ENCODE measurements around the gene CPT2. TPM values are rescaled to one million over a fixed set of nuclear protein-coding genes. Genes with fewer than 3 reads are reported as not detected.

Gene CPT2
- total and polyA plus RNA-seq, 9 of the 15 experiments (the other 6 are each of a cell fraction or from before 2014, with no cell fraction given), result 7.6 to 25.1 (median 16.8) TPM

DNA sequence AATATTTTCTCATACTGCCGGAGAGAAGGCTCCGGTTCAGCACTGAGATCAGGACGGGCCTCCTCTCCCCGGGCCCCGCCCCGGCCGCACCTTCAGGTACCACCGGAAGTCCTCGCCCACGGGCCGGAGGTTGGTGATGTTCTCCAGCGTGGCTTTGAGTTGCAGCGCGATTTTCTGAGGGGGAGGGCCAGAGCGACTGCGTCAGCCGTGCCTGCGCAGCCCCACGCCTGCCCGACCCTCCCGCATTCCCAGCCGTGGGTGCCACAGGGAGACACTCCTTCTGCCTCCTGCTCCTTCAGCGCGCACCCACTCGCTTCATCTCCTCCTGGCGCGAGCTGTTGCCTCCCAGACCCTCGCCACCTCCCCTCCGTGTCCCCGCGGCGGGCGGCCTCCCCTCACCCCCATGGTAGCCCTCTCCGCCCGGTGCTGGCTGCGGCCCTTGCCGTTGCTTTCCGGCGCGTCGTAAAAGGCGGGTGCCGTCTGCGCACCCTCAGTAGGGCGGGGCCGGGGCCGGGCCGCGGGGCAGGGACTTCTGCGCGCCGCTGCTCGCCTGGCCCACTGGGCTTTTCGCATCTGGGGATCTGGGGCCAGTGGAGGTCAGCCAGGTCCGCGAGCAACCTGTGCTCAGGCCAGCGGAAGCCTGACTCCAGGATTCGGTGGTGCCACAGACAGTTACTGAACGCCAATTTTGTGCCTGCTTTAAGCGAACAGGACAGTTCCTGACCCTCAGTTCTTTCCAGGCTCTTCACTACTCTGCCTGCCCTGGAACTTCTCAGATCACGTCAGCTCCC, 23.7 kb downstream of the CPT2 start, which contains the start of gene CZIB (continued):
- peak; percentile 96 for TF ChIP-seq EGR1 (conservative IDR thresholded peaks at IDR 0.05)
- TF ChIP-seq ZNF311 (CRISPR knock-in tag; IDR thresholded peaks at IDR 0.05), result no peak
- no peak for TF ChIP-seq ZNF79 (CRISPR knock-in tag; IDR thresholded peaks at IDR 0.05; ENCODE audit: low read depth)
- TF ChIP-seq CBX8 (IDR thresholded peaks at IDR 0.05; ENCODE audit: borderline replicate concordance, extremely low read depth, low read depth, low read length, poor library complexity, severe bottlenecking), result no peak
- TF ChIP-seq SFPQ (IDR thresholded peaks at IDR 0.05; ENCODE audit: low read depth, low read length), result no peak
- TF ChIP-seq, protein P1, sequence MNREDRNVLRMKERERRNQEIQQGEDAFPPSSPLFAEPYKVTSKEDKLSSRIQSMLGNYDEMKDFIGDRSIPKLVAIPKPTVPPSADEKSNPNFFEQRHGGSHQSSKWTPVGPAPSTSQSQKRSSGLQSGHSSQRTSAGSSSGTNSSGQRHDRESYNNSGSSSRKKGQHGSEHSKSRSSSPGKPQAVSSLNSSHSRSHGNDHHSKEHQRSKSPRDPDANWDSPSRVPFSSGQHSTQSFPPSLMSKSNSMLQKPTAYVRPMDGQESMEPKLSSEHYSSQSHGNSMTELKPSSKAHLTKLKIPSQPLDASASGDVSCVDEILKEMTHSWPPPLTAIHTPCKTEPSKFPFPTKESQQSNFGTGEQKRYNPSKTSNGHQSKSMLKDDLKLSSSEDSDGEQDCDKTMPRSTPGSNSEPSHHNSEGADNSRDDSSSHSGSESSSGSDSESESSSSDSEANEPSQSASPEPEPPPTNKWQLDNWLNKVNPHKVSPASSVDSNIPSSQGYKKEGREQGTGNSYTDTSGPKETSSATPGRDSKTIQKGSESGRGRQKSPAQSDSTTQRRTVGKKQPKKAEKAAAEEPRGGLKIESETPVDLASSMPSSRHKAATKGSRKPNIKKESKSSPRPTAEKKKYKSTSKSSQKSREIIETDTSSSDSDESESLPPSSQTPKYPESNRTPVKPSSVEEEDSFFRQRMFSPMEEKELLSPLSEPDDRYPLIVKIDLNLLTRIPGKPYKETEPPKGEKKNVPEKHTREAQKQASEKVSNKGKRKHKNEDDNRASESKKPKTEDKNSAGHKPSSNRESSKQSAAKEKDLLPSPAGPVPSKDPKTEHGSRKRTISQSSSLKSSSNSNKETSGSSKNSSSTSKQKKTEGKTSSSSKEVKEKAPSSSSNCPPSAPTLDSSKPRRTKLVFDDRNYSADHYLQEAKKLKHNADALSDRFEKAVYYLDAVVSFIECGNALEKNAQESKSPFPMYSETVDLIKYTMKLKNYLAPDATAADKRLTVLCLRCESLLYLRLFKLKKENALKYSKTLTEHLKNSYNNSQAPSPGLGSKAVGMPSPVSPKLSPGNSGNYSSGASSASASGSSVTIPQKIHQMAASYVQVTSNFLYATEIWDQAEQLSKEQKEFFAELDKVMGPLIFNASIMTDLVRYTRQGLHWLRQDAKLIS (CRISPR knock-in tag; IDR thresholded peaks at IDR 0.05), result peak; percentile 74
- no peak for TF ChIP-seq CREBBP (IDR thresholded peaks at IDR 0.05; ENCODE audit: low read depth, low read length)
- TF ChIP-seq, protein P2, sequence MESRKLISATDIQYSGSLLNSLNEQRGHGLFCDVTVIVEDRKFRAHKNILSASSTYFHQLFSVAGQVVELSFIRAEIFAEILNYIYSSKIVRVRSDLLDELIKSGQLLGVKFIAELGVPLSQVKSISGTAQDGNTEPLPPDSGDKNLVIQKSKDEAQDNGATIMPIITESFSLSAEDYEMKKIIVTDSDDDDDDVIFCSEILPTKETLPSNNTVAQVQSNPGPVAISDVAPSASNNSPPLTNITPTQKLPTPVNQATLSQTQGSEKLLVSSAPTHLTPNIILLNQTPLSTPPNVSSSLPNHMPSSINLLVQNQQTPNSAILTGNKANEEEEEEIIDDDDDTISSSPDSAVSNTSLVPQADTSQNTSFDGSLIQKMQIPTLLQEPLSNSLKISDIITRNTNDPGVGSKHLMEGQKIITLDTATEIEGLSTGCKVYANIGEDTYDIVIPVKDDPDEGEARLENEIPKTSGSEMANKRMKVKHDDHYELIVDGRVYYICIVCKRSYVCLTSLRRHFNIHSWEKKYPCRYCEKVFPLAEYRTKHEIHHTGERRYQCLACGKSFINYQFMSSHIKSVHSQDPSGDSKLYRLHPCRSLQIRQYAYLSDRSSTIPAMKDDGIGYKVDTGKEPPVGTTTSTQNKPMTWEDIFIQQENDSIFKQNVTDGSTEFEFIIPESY (CRISPR knock-in tag; IDR thresholded peaks at IDR 0.05), result no peak; the same call in 1 of the 2 replicates
- no peak for TF ChIP-seq HDAC8 (tag; IDR thresholded peaks at IDR 0.05)
- no peak for TF ChIP-seq STAG1 (CRISPR knock-in tag; IDR thresholded peaks at IDR 0.05; ENCODE audit: borderline replicate concordance)
- no peak for TF ChIP-seq NR2C1 (IDR thresholded peaks at IDR 0.05)
- TF ChIP-seq NR2C1 (tag; IDR thresholded peaks at IDR 0.05), result no peak
- TF ChIP-seq MYNN (IDR thresholded peaks at IDR 0.05), result no peak
- no peak for TF ChIP-seq MYNN (CRISPR knock-in tag; IDR thresholded peaks at IDR 0.05)
- peak in 1 of 3 experiments; percentile 65 for TF ChIP-seq YY1 (IDR thresholded peaks at IDR 0.05; ENCODE audit: borderline replicate concordance in 1 of 3, control insufficient read depth in 1 of 3, extremely low read depth in 1 of 3, insufficient read depth in 3 of 3, insufficient read length in 1 of 3, insufficient replicate concordance in 2 of 3, low read depth in 1 of 3, low read length in 2 of 3)
- TF ChIP-seq SMAD2 (IDR thresholded peaks at IDR 0.05; ENCODE audit: low read depth, low read length), result no peak
- TF ChIP-seq, protein P3, sequence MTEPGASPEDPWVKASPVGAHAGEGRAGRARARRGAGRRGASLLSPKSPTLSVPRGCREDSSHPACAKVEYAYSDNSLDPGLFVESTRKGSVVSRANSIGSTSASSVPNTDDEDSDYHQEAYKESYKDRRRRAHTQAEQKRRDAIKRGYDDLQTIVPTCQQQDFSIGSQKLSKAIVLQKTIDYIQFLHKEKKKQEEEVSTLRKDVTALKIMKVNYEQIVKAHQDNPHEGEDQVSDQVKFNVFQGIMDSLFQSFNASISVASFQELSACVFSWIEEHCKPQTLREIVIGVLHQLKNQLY (CRISPR knock-in tag; conservative IDR thresholded peaks at IDR 0.05), result no peak
